ENCODE data around the gene MARK2.
A peak's percentile ranks its signal among the peaks of the same experiment; 100 is the strongest.

The MARK2 gene

DNA sequence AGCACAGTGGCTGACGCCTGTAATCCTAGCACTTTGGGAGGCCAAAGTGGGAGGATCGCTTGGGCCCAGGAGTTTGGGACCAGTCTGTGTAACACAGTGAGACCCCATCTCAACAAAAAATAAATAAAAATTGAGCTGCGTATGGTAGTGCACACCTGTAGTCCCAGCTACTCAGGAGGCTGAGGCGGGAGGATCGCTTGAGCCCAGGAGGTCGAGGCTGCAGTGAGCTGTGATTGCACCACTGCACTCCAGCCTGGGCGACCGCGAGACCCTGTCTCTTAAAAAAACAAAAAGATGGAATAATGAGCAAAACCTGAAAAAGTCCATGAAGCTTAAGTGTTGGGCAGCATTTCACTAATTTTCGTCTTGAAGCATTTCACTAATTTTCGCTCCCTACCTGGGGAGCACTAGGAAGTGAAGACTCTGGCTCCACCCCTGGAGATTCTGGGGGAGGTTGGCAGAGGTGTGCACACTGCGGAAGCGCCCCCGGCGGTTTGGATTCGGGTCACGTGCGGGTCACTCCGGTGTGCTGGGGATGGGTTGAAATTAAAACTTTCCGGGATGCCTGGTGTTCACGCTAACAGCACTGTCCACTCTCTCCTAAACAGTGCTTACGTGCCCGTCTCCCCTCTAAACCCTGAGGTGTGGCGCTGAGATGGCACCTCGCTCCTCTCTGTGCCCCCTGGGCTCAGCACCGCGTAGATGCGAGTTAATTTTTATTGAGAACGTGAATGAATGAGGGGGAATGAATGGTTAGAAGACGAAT, 99.0 kb downstream of the MARK2 start:
- DNase-seq = peak in 1 of 2 donors; percentile 21

GRCh38 chr11:63938479-63939396, 99.8 kb downstream of the MARK2 start, which contains the start of gene NAA40:
Gene NAA40, plus strand, starts transcription at chr11:63939002. Its CDS starts 95 bp downstream, at chr11:63939097.
- DNase-seq = peak; percentile 94 to 96

DNA sequence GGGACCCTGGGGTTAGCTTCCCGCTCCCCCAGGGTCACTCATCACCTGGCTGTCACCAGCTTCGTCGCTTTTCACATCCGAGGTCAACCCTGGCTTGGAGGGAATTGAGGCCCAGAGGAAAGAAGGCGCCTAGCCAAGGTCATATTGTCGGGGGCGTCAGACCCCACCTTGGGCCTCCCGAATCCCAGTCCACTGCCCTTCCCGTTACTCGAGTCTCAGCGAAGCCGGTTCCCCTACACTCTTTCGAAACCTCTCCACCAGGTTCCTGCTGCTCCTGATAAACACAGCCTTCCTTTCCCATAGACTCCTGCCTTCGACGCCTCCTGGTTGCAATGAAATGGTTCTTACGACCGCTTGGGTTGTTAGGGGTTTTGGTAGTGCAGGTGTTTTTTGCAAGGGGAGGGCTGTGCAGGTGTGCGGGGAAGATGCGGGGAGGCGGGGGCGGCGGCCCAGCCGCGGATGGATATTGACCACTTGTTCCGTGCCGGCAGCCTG, 100.5 kb downstream of the MARK2 start:
- DNase-seq = no peak

- DNase-seq = no peak
These were observed 101.9 kb downstream of the MARK2 start for GRCh38 chr11:63940786-63941185.

- DNase-seq = no peak
These were observed 103.0 kb downstream of the MARK2 start for GRCh38 chr11:63941901-63942300.

- DNase-seq = no peak
These were observed 103.9 kb downstream of the MARK2 start for GRCh38 chr11:63942803-63943202.

GRCh38 chr11:63944987-63945386, 106.1 kb downstream of the MARK2 start:
- no peak for DNase-seq

GRCh38 chr11:63945477-63946163, 106.7 kb downstream of the MARK2 start:
- peak; percentile 46 to 62 for DNase-seq

DNA sequence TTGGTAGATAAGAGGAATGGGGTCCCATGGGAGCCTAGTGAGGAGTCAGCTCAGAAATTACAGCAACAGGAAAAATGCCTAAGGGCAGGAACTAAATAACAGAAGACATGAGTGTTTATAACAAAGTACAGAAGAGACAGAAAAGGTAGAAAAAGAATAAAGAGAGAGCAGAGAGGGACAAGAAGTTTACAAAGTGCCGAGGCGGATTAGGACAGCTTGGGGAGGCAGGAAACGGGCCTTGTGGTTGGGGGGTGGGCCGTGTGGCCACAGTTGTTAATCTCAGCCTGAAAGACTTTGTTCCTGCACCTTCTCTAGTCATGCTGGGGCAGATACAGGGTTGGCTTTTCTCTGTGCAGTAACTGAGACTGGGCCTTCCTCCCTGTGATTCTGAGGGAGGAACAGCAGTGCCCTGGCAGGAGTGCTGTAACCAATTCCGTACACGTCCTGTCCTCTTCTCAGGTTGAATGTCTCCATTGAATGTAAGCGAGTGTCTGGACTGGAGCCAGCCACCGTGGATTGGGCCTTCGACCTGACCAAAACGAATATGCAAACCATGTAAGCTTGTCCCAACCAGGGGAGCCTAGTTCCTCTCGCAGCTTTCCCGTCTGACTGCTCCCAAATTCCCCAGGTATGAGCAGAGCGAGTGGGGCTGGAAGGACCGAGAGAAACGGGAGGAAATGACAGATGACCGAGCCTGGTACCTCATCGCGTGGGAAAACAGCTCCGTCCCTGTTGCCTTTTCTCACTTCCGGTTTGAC, 113.0 kb downstream of the MARK2 start:
- DNase-seq = peak; percentile 27 to 40

DNA sequence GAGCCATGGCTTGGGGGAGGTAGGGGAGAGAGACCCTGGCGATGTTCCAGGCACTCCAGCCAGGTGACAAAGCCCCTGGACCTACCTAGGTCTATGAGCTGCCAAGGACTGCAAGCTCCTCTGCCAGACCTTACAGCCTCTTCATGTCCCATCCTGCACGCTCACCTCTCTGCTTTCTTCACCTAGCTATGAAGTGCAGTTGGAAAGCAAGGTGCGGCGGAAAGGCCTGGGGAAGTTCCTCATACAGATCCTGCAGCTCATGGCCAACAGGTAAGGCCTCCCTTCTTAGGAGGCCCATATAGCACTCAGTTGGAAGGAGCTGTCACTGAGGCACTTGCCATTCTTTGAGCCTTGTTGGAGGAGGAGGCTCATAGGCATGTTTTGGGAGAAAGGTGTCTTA, 113.7 kb downstream of the MARK2 start:
- DNase-seq = no peak

GRCh38 chr11:63958008-63958407, 119.1 kb downstream of the MARK2 start:
- DNase-seq = no peak
